Endodermal cell (in vitro differentiated cells): ENCODE results near the gene KIF26B. TPM values are rescaled to one million over a fixed set of nuclear protein-coding genes. Genes with fewer than 3 reads are reported as not detected.

Experiments used
- DNase-seq: peaks from one replicate; pipeline ENCODE4 v3.0.0-alpha.2; 2017
- H3K27ac ChIP-seq: 2 replicates; pipeline ENCODE4 v1.5.1; 2013; ENCODE audit warnings: mild to moderate bottlenecking, low read depth, low read length, moderate library complexity
- H3K27me3 ChIP-seq: 2 replicates; pipeline ENCODE4 v1.6.1; 2013; ENCODE audit warnings: mild to moderate bottlenecking, low read length, moderate library complexity; ENCODE audit not compliant: insufficient read depth, control insufficient read depth, poor library complexity, severe bottlenecking
- H3K36me3 ChIP-seq: 2 replicates; pipeline ENCODE4 v1.7.0; 2013; ENCODE audit warnings: mild to moderate bottlenecking, low read length, moderate library complexity; ENCODE audit not compliant: control insufficient read depth, insufficient read depth
- H3K4me1 ChIP-seq: one replicate; pipeline ENCODE4 v1.7.0; 2013; ENCODE audit warnings: low read length; ENCODE audit not compliant: control insufficient read depth, insufficient read depth
- H3K4me3 ChIP-seq: 2 replicates; pipeline ENCODE4 v1.5.1; 2013; ENCODE audit warnings: mild to moderate bottlenecking, low read length, moderate library complexity
- H3K9ac ChIP-seq: 2 replicates; pipeline ENCODE4 v1.6.1; 2013; ENCODE audit warnings: mild to moderate bottlenecking, low read length, moderate library complexity; ENCODE audit not compliant: poor library complexity, severe bottlenecking; ENCODE audit errors: extremely low read depth
- H3K9me3 ChIP-seq: 2 replicates; pipeline ENCODE4 v1.6.1; 2013; ENCODE audit warnings: mild to moderate bottlenecking, low read length, moderate library complexity; ENCODE audit not compliant: control insufficient read depth
- H3K27ac Mint-ChIP-seq: 2 replicates; pipeline ENCODE4 v1.8.0; 2020; ENCODE audit warnings: mixed read lengths
- H3K27me3 Mint-ChIP-seq: 2 replicates; pipeline ENCODE4 v1.8.0; 2021; ENCODE audit warnings: mild to moderate bottlenecking, mixed read lengths; ENCODE audit not compliant: insufficient read depth
- H3K36me3 Mint-ChIP-seq: 2 replicates; pipeline ENCODE4 v1.8.0; 2020; ENCODE audit warnings: low read depth, mixed read lengths
- H3K4me1 Mint-ChIP-seq: 2 replicates; pipeline ENCODE4 v1.8.0; 2020; ENCODE audit warnings: mixed read lengths
- H3K4me3 Mint-ChIP-seq: 2 replicates; pipeline ENCODE4 v1.8.0; 2020; ENCODE audit warnings: mild to moderate bottlenecking, moderate library complexity, mixed read lengths
- H3K9me3 Mint-ChIP-seq: 2 replicates; pipeline ENCODE4 v1.8.0; 2020; ENCODE audit warnings: mild to moderate bottlenecking, mixed read lengths
- CTCF ChIP-seq: fragments of 200-600 bp; sonication (generic); conservative IDR thresholded peaks from 2 replicates; pipeline ENCODE4 v1.5.0; 2021; ENCODE audit warnings: antibody characterized with exemption, mild to moderate bottlenecking
- WGBS, 2 experiments: methylation state at CpG; one replicate each; pipeline versions ENCODE4 v1.1.5 to v1.1.7; 2013; ENCODE audit warnings: missing lambda C conversion rate in 2 of 2, mixed read lengths in 1 of 2; ENCODE audit not compliant: insufficient coverage in 1 of 2, insufficient read length in 1 of 2; 5-methylcytosine and 5-hydroxymethylcytosine counted together
- total RNA-seq, 2 donors: library from RNA; stranded (reverse); fragmentation: NEBNext Ultra II Directional in 1 of 2; extraction: Animal tissue kit (Norgen Biotek cat#: 25700) in 1 of 2; gene quantifications; 2 replicates in 1 of 2; 3 replicates in 1 of 2; pipeline ENCODE4 v1.2.1, GENCODE V29; 2021

The KIF26B gene
- total RNA-seq, 2 donors from 2014 or later: 12.3 to 21.0 TPM

DNA sequence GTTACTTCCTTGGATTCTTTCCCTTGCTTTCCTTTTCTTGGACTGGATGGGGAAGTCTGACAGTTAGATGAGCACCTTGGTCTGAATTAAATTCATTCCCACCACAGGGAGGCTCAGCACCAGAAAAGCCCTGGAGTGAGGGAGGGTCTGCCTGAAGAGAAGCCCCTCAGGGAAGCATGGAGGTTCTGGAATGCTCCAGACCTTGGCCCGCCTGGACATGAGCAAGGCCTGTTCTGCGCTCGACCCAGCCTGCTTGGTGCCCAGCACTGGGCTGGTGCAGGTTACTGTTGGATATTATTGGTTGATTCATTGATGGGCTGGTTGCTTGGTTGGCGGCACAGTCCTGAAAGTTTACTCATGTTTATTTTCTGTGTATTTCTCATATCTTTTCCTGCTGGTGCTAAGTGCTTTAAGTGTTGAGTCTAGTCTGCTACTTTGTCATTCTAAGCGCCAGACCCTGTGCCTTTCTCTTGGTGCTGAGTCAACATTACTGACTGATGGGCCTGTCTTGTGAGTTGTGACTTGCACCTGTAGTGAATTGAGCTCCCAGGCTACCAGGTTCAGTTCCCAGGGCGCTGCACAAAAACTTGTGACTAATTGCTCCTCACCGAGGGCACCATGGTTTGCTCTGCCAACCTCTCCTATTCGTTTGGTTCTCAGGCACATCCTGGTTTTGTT, 538.5 kb downstream of the KIF26B start:
- Histone ChIP-seq H3K4me3 (no peak overlapping the region), H3K4me1 (no peaks in the 10 kb centered on the region), H3K9me3 (no peaks in the 10 kb centered on the region), H3K27ac (no peak overlapping the region), H3K27me3 (no peaks in the 10 kb centered on the region), H3K9ac (no peak overlapping the region), H3K36me3 (no peaks in the 10 kb centered on the region)
- WGBS, 2 experiments: 82 to 90% methylated on average over 5 to 8 of the region's 8 CpGs
- H3K9me3 Mint-ChIP-seq: no peaks in the 10 kb centered on the region
- no peaks in the 10 kb centered on the region for H3K4me1 Mint-ChIP-seq
- DNase-seq: no peak
- peaks cover 34% of the 10 kb centered on the region for H3K36me3 Mint-ChIP-seq
- H3K27ac Mint-ChIP-seq: no peak overlapping the region
- no peak overlapping the region for H3K4me3 Mint-ChIP-seq
- TF ChIP-seq CTCF: no peak
- peaks cover 20% of the 10 kb centered on the region for H3K27me3 Mint-ChIP-seq

DNA sequence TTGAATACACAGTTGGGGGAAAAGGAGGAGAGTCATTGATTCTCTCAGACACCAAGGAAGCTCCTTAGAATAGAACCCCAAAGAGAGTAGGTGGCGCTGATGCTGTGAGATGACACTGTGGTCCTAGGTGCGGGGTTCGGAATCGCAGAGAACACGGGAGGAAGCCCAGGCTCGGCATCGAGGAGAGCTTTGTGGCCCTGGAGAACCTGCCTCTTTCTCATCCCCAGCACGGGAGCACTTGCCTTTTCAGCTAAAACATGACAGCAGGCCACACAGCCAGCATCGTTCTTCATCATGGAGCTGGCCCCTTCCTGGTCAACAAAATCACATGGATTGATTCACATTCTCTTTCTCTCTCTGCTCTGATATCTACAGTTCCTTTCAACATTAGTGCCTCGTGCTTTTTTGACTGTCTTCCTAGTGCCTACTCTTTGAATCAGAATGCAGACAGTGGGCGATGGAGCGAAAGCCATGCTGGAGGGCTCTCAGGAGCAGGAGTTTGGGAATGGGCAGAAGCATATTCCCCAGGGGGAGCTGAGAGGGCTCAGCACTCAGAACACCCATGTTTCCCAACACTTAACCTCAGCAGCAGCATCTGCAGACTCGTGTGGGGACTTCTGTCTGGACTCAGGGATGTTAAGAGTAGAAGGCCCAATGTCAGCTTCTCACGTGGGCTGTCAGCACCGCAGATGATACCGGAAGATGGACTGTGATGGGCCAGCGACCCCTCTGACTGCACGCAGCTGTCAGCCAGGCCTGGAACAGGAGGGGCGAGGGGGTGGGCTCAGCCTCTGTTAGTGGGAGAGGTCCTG, 539.4 kb downstream of the KIF26B start:
- no peak overlapping the region for H3K27ac ChIP-seq
- H3K4me3 ChIP-seq: no peak overlapping the region
- DNase-seq: no peak
- TF ChIP-seq CTCF: no peak
- Mint-ChIP-seq H3K27ac (no peak overlapping the region), H3K9me3 (no peaks in the 10 kb centered on the region), H3K36me3 (peaks cover 38% of the 10 kb centered on the region), H3K4me3 (no peak overlapping the region), H3K4me1 (no peaks in the 10 kb centered on the region), H3K27me3 (peaks cover 17% of the 10 kb centered on the region)
- no peaks in the 10 kb centered on the region for H3K27me3 ChIP-seq
- H3K36me3 ChIP-seq: no peaks in the 10 kb centered on the region
- no peaks in the 10 kb centered on the region for H3K4me1 ChIP-seq
- H3K9me3 ChIP-seq: no peaks in the 10 kb centered on the region
- H3K9ac ChIP-seq: no peak overlapping the region
- 93 to 94% methylated on average over 17 to 19 of the region's 19 CpGs for WGBS, 2 experiments

DNA sequence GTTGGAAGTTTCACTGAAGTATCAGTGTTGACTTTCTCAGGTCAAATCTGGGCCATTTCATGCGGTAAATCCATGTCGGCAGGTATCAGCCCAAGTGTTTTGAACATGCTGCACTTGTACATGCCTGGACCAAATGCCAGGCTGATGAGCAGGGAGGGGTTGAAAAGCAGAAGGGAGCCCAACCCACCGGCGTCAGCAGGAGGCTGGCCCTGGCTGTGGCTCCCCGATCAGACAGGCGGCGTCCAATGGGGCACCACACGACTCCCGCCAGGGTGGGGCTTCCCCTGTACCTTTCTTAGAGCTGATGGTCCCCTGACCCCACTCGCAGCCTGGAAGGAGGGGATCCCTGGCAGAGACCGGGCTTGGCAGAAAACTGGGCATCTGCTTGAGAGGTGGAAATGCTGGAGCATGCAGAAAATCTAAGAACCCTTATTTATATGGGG, 540.0 kb downstream of the KIF26B start:
- Histone ChIP-seq H3K36me3 (no peaks in the 10 kb centered on the region), H3K27ac (no peak overlapping the region), H3K9me3 (no peaks in the 10 kb centered on the region), H3K9ac (no peak overlapping the region), H3K4me1 (no peaks in the 10 kb centered on the region), H3K27me3 (no peaks in the 10 kb centered on the region), H3K4me3 (no peak overlapping the region)
- DNase-seq: no peak
- Mint-ChIP-seq H3K27me3 (peaks cover 11% of the 10 kb centered on the region), H3K36me3 (peaks cover 34% of the 10 kb centered on the region), H3K4me3 (no peak overlapping the region), H3K9me3 (no peaks in the 10 kb centered on the region), H3K27ac (no peak overlapping the region), H3K4me1 (no peaks in the 10 kb centered on the region)
- no peak for TF ChIP-seq CTCF
- 50 to 76% methylated on average over 2 to 11 of the region's 11 CpGs for WGBS, 2 experiments
